ENCODE results near the gene PRUNE2.
"Not testable (repeated sequence)": the region's sequence is repeated elsewhere in the genome, so short reads cannot be mapped to it uniquely, and the experiment has no call there.

PRUNE2 gene

GRCh38 chr9:76868897-76869296 lies 37.0 kb downstream of the PRUNE2 start:
- no peak for DNase-seq (ENCODE audit: low read depth)

GRCh38 chr9:76866689-76867088 lies 39.2 kb downstream of the PRUNE2 start:
- no peak for DNase-seq (ENCODE audit: low read depth)

GRCh38 chr9:76863832-76864231 lies 42.1 kb downstream of the PRUNE2 start:
- DNase-seq (ENCODE audit: low read depth): no peak

- no peak for DNase-seq (ENCODE audit: low read depth)
Observed at GRCh38 chr9:76859860-76860259, 46.1 kb downstream of the PRUNE2 start.

- not testable (repeated sequence) for DNase-seq (ENCODE audit: low read depth)
Observed at GRCh38 chr9:76858248-76858647, 47.7 kb downstream of the PRUNE2 start.

GRCh38 chr9:76856016-76856415 lies 49.9 kb downstream of the PRUNE2 start:
- no peak for DNase-seq (ENCODE audit: low read depth)

GRCh38 chr9:76855015-76855414 lies 50.9 kb downstream of the PRUNE2 start:
- DNase-seq (ENCODE audit: low read depth): no peak

- DNase-seq (ENCODE audit: low read depth): no peak
Observed at GRCh38 chr9:76852026-76852425, 53.9 kb downstream of the PRUNE2 start.

GRCh38 chr9:76846297-76846696 lies 59.6 kb downstream of the PRUNE2 start:
- no peak for DNase-seq (ENCODE audit: low read depth)

GRCh38 chr9:76845254-76845653 lies 60.7 kb downstream of the PRUNE2 start:
- DNase-seq (ENCODE audit: low read depth): no peak

GRCh38 chr9:76835571-76836283 lies 70.2 kb downstream of the PRUNE2 start:
- DNase-seq (ENCODE audit: low read depth): no peak

GRCh38 chr9:76828447-76828846 lies 77.5 kb downstream of the PRUNE2 start:
- no peak for DNase-seq (ENCODE audit: low read depth)

GRCh38 chr9:76827296-76828080 lies 78.4 kb downstream of the PRUNE2 start:
- DNase-seq (ENCODE audit: low read depth): no peak

GRCh38 chr9:76820431-76820830 lies 85.5 kb downstream of the PRUNE2 start:
- no peak for DNase-seq (ENCODE audit: low read depth)

GRCh38 chr9:76818271-76818670 lies 87.6 kb downstream of the PRUNE2 start:
- no peak for DNase-seq (ENCODE audit: low read depth)

GRCh38 chr9:76817489-76817888 lies 88.4 kb downstream of the PRUNE2 start:
- DNase-seq (ENCODE audit: low read depth): no peak

GRCh38 chr9:76812591-76812990 lies 93.3 kb downstream of the PRUNE2 start:
- DNase-seq (ENCODE audit: low read depth): no peak

GRCh38 chr9:76810377-76810957 lies 95.4 kb downstream of the PRUNE2 start:
- peak; percentile 3 for DNase-seq (ENCODE audit: low read depth)

- DNase-seq (ENCODE audit: low read depth): no peak
Observed at GRCh38 chr9:76808636-76809035, 97.3 kb downstream of the PRUNE2 start.

GRCh38 chr9:76803762-76804161 lies 102.2 kb downstream of the PRUNE2 start:
- DNase-seq (ENCODE audit: low read depth): no peak

GRCh38 chr9:76803083-76803482 lies 102.8 kb downstream of the PRUNE2 start:
- no peak for DNase-seq (ENCODE audit: low read depth)

- DNase-seq (ENCODE audit: low read depth): no peak
Observed at GRCh38 chr9:76800901-76801300, 105.0 kb downstream of the PRUNE2 start.

GRCh38 chr9:76799473-76799872 lies 106.4 kb downstream of the PRUNE2 start:
- DNase-seq (ENCODE audit: low read depth): no peak
